ENCODE results near the gene CHKA. TPM values are rescaled to one million over a fixed set of nuclear protein-coding genes. Genes with fewer than 3 reads are reported as not detected.
A peak's percentile ranks its signal among the peaks of the same experiment; 100 is the strongest.

The CHKA gene
- total and polyA plus RNA-seq, 9 of the 15 experiments (the other 6 are each of a cell fraction or from before 2014, with no cell fraction given): 3.6 to 37.0 (median 30.2) TPM

DNA sequence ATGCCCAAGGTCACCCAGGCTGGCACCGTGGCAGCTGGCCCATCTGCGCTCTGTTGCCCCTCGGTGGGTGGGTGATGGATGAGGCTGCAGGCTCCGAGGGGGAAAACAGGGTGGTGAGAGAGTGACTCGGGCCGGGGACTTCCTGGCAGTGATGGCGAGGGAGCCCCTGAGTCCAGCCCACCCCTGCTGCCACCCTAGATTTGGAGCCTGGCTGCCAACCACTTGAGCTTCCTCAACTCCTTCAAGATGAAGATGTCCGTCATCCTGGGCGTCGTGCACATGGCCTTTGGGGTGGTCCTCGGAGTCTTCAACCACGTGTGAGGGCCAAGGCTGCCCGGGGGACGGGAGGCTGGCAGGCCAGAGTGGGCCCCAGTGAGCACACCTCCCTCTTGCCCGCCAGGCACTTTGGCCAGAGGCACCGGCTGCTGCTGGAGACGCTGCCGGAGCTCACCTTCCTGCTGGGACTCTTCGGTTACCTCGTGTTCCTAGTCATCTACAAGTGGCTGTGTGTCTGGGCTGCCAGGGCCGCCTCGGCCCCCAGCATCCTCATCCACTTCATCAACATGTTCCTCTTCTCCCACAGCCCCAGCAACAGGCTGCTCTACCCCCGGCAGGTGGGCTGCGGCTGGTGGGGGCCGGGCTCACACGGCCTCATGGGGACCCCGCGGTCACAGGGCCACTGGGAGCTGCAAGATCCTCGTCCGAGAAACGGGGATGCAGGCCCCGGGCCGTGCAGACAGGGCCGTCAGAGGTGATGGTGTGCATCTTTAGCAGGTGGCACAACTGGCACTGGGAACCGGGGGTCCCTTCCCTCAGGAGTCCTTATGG is 72.3 kb downstream of the CHKA start:
- FAIRE-seq (no peak), DNase-seq (ENCODE audit: extremely low read depth in 1 of 4, low spot score in 3 of 4) (no peak), ATAC-seq (no peak)
- no peak overlapping the region for H3K4me3 ChIP-seq
- H3K4me1 ChIP-seq (replicated peaks in 1 of 2; ENCODE audit: control insufficient read depth in 2 of 2, insufficient read depth in 2 of 2, low read length in 2 of 2): peaks cover 0 to 41% of the 10 kb centered on the region in 2 experiments; a peak in 2 of 5 replicates
- peaks cover 4% of the 10 kb centered on the region; the same call in 1 of the 2 replicates for H4K20me1 ChIP-seq (replicated peaks; ENCODE audit: control insufficient read depth, insufficient read depth, low read length)
- H3K9me3 ChIP-seq (replicated peaks; ENCODE audit: control insufficient read depth, insufficient read depth, low read depth, low read length): no peaks in the 10 kb centered on the region
- H3K9me1 ChIP-seq (ENCODE audit: control insufficient read depth, insufficient read depth, low read length): no peaks in the 10 kb centered on the region
- BruUV-seq (replicated peaks): no TSS peak
- H3K9ac ChIP-seq (ENCODE audit: insufficient read depth in 1 of 2, low read depth in 2 of 2, low read length in 2 of 2): peak overlapping the region in 1 of 2 experiments; percentile 46; a peak in 1 of 4 replicates
- no peaks in the 10 kb centered on the region for H3K79me2 ChIP-seq (ENCODE audit: control insufficient read depth, insufficient read depth, low read length)
- H3K27me3 ChIP-seq (ENCODE audit: control insufficient read depth in 2 of 2, insufficient read depth in 2 of 2, low read length in 2 of 2): no peaks in the 10 kb centered on the region
- intact Hi-C loops (cut with micrococcal nuclease) (no loop called here), in situ Hi-C loops (cut with MboI) (no loop called here)
- H3K27ac ChIP-seq (ENCODE audit: extremely low read depth, low read depth, low read length): no peak overlapping the region
- no peak overlapping the region for H3K4me2 ChIP-seq (ENCODE audit: insufficient read depth, low read length)
- peak; percentile 33 for TF ChIP-seq POLR2G (IDR thresholded peaks at IDR 0.05; ENCODE audit: low read depth, low read length)
- TF ChIP-seq SMAD3 (CRISPR knock-in tag; conservative IDR thresholded peaks at IDR 0.05): no peak
- 88% methylated on average over 16 of the region's 35 CpGs for WGBS (ENCODE audit: insufficient coverage, low coverage, missing lambda C conversion rate)
- POLR2A ChIA-PET: interaction anchor here (0.8 to 1.1 kb wide), 2 partner anchors 9 kb away, joined by 3 to 4 read pairs; no protein-coding TSS in a partner anchor
- no peak overlapping the region for H2AFZ ChIP-seq (ENCODE audit: low read depth, low read length)
- CTCF ChIA-PET (ENCODE audit: low intra/inter-chr PET ratio): interaction anchor here (0.6 kb wide), 1 partner anchor 248 kb away, joined by 3 read pairs; no protein-coding TSS in a partner anchor
- H3K36me3 ChIP-seq (ENCODE audit: control insufficient read depth, insufficient read depth, low read length): peaks cover 94% of the 10 kb centered on the region; the same call in 2 of the 3 replicates
